Hepatocyte (in vitro differentiated cells): ENCODE results near the gene TOGARAM1.

Source experiments
- EZH2 ChIP-seq: fragments of 200-600 bp; sonication (generic); IDR thresholded peaks from 2 replicates; pipeline ENCODE4 v1.6.1; 2016; ENCODE audit warnings: antibody characterized with exemption, mild to moderate bottlenecking, borderline replicate concordance
- EZH2phosphoT487 ChIP-seq: fragments of 200-600 bp; sonication (generic); IDR thresholded peaks from one replicate; pipeline ENCODE4 v1.6.1; 2018; ENCODE audit warnings: antibody characterized with exemption, mild to moderate bottlenecking, low read depth, moderate library complexity; ENCODE audit not compliant: unreplicated experiment, severe bottlenecking
- TF ChIP-seq, protein P1 (sequence below): fragments of 200-600 bp; sonication (generic); IDR thresholded peaks from 2 replicates; pipeline ENCODE4 v1.5.1; 2016; ENCODE audit warnings: antibody characterized with exemption, mild to moderate bottlenecking; ENCODE audit not compliant: poor library complexity

DNA sequence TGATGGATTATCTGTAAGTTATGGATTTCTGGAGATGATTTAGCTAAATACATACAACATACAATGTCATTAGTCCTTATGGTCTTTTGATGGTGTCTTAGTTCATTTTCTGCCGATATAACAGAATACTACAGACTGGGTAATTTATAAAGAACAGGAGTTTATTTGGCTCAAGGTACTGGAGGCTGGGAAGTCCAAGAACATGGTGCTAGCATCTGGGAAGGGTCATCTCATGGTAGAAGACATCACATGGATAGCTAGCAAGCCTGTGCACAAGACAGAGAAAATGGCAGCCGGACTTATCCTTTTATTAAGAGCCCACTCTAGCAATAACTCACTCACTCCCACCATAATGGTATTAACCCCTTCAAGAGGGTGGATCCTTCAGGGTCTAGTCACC, 24.4 kb upstream of the TOGARAM1 start:
- TF ChIP-seq EZH2: no peak
- TF ChIP-seq, protein P1, sequence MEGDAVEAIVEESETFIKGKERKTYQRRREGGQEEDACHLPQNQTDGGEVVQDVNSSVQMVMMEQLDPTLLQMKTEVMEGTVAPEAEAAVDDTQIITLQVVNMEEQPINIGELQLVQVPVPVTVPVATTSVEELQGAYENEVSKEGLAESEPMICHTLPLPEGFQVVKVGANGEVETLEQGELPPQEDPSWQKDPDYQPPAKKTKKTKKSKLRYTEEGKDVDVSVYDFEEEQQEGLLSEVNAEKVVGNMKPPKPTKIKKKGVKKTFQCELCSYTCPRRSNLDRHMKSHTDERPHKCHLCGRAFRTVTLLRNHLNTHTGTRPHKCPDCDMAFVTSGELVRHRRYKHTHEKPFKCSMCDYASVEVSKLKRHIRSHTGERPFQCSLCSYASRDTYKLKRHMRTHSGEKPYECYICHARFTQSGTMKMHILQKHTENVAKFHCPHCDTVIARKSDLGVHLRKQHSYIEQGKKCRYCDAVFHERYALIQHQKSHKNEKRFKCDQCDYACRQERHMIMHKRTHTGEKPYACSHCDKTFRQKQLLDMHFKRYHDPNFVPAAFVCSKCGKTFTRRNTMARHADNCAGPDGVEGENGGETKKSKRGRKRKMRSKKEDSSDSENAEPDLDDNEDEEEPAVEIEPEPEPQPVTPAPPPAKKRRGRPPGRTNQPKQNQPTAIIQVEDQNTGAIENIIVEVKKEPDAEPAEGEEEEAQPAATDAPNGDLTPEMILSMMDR: no peak
- TF ChIP-seq EZH2phosphoT487: no peak
